GM12878 (cell line): Measurements from ENCODE around the gene CYP46A1. TPM values are rescaled to one million over a fixed set of nuclear protein-coding genes. Genes with fewer than 3 reads are reported as not detected.

ENCODE experiments used
- ATAC-seq: fragments of 200-7000 bp; cut with Tn5 transposase; 3 replicates; pipeline ENCODE4 v1.9.1; 2020; ENCODE audit warnings: mild to moderate bottlenecking, moderate library complexity
- BruUV-seq: library from RNA; stranded (reverse); fragments of 400-500 nt; replicated peaks from 2 replicates; lab custom pipeline; 2021; lab: Mats Ljungman, UMichigan
- CTCF ChIA-PET: fragments of 300-600 bp; sonication (Branson Sonifier 250); formaldehyde crosslinking; extraction: SDS; loops from one replicate; lab custom pipeline; 2021; ENCODE audit warnings: inconsistent platforms; lab: Yijun Ruan, JAX
- POLR2A ChIA-PET: fragments of 350-600 bp; formaldehyde crosslinking; extraction: SDS; loops from one replicate; lab custom pipeline; 2021; ENCODE audit warnings: inconsistent platforms; lab: Charles Lee
- RAD21 ChIA-PET: fragments of 300-600 bp; sonication (Branson Sonifier 250); formaldehyde crosslinking; loops from one replicate; lab custom pipeline; 2023; ENCODE audit warnings: antibody characterized with exemption; ENCODE audit not compliant: unreplicated experiment; lab: Charles Lee
- SMC1A ChIA-PET: fragments of 300-600 bp; sonication (Branson Sonifier 250); formaldehyde crosslinking; loops from one replicate; lab custom pipeline; 2023; ENCODE audit not compliant: unreplicated experiment, uncharacterized antibody; lab: Charles Lee
- DNase-seq: peaks from one replicate; pipeline ENCODE4 v3.0.0-alpha.2; 2011; ENCODE audit warnings: low read depth, low spot score
- FAIRE-seq: peaks from 3 replicates; lab custom pipeline; 2011; peaks lifted over from hg19 to GRCh38; lab: Jason Lieb, UNC
- H2AFZ ChIP-seq: 2 replicates; pipeline ENCODE4 v1.6.0; 2011; ENCODE audit warnings: low read depth, low read length, control low read depth; ENCODE audit not compliant: control insufficient read depth
- H3K27ac ChIP-seq: 2 replicates; pipeline ENCODE4 v1.5.1; 2011; ENCODE audit warnings: control low read depth; ENCODE audit not compliant: control insufficient read depth, insufficient read depth
- H3K27me3 ChIP-seq, 2 experiments: replicated peaks in 1 of 2; 2 replicates each; pipeline versions ENCODE4 v1.6.0 to v1.6.1; 2011; ENCODE audit warnings: low read length in 1 of 2; ENCODE audit not compliant: control insufficient read depth in 2 of 2, insufficient read depth in 2 of 2
- H3K36me3 ChIP-seq, 2 experiments: 2 replicates each; pipeline ENCODE4 v1.5.1; 2011; ENCODE audit warnings: low read length in 1 of 2; ENCODE audit not compliant: control insufficient read depth in 2 of 2, insufficient read depth in 2 of 2
- H3K4me1 ChIP-seq: 2 replicates; pipeline ENCODE4 v1.6.1; 2011; ENCODE audit warnings: mild to moderate bottlenecking, low read length, moderate library complexity, mixed read lengths; ENCODE audit not compliant: control insufficient read depth, insufficient read depth
- H3K4me2 ChIP-seq: 2 replicates; pipeline ENCODE4 v1.6.0; 2011; ENCODE audit warnings: control low read depth; ENCODE audit not compliant: control insufficient read depth, insufficient read depth
- H3K4me3 ChIP-seq: fragments of 200-600 bp; sonication (generic); 2 replicates; pipeline ENCODE4 v1.5.1; 2016
- H3K79me2 ChIP-seq: 2 replicates; pipeline ENCODE4 v1.6.0; 2011; ENCODE audit warnings: low read length; ENCODE audit not compliant: control insufficient read depth, insufficient read depth
- H3K9ac ChIP-seq: 2 replicates; pipeline ENCODE4 v1.8.0; 2011; ENCODE audit warnings: low read length, control low read depth, mixed read lengths; ENCODE audit not compliant: control insufficient read depth, insufficient read depth
- H3K9me3 ChIP-seq: replicated peaks from 3 replicates; pipeline ENCODE4 v1.5.1; 2011; ENCODE audit warnings: mild to moderate bottlenecking, low read length; ENCODE audit not compliant: control insufficient read depth, insufficient read depth
- H4K20me1 ChIP-seq: 2 replicates; pipeline ENCODE4 v1.6.0; 2011; ENCODE audit not compliant: control insufficient read depth, insufficient read depth
- BRCA1 ChIP-seq: IDR thresholded peaks from 2 replicates; pipeline ENCODE4 v1.6.1; 2011; ENCODE audit warnings: low read depth, low read length, improper control_type of control experiment
- CEBPZ ChIP-seq: fragments of 150-350 bp; IDR thresholded peaks from 2 replicates; pipeline ENCODE4 v1.6.1; 2016; ENCODE audit warnings: low read depth, low read length
- HDAC6 ChIP-seq: fragments of 200-600 bp; sonication (generic); IDR thresholded peaks from one replicate; pipeline ENCODE4 v1.8.0; 2017; ENCODE audit warnings: antibody characterized with exemption; ENCODE audit not compliant: unreplicated experiment
- HDGF ChIP-seq: fragments of 450-650 bp; IDR thresholded peaks from 2 replicates; pipeline ENCODE4 v1.6.1; 2016; ENCODE audit warnings: antibody characterized with exemption
- MTA3 ChIP-seq: IDR thresholded peaks from 2 replicates; pipeline ENCODE4 v1.6.1; 2012; ENCODE audit warnings: low read length, inconsistent platforms, borderline replicate concordance
- NFYA ChIP-seq: IDR thresholded peaks from 2 replicates; pipeline ENCODE4 v1.6.1; 2011; ENCODE audit warnings: low read depth, mild to moderate bottlenecking, low read length, improper control_type of control experiment, borderline replicate concordance
- SUPT20H ChIP-seq: IDR thresholded peaks from 2 replicates; pipeline ENCODE4 v1.6.1; 2011; ENCODE audit warnings: low read depth, mild to moderate bottlenecking, low read length, moderate library complexity, borderline replicate concordance; ENCODE audit not compliant: control insufficient read depth
- USF2 ChIP-seq: IDR thresholded peaks from 2 replicates; pipeline ENCODE4 v1.6.1; 2011; ENCODE audit warnings: low read depth, low read length, improper control_type of control experiment, borderline replicate concordance
- WGBS: methylation state at CpG from one replicate; pipeline ENCODE4 v1.1.6; 2016; ENCODE audit warnings: low lambda C conversion rate; ENCODE audit not compliant: insufficient replicate concordance, insufficient coverage; ENCODE audit errors: missing lambda C conversion rate; 5-methylcytosine and 5-hydroxymethylcytosine counted together
- in situ Hi-C: fragments of 300-500 bp; cut with MboI; formaldehyde crosslinking; loops from 9 replicates; pipeline ENCODE4 v1.14.3; 2018; ENCODE audit warnings: mixed read lengths
- intact Hi-C: fragments of 100-400 bp; cut with micrococcal nuclease; formaldehyde crosslinking; loops from one replicate; pipeline ENCODE4 v1.14.2; 2022; ENCODE audit not compliant: unreplicated experiment
- polyA plus RNA-seq, 11 experiments: library from polyadenylated mRNA; depleted of rRNA in 4 of 11; unstranded in 6 of 11; stranded (reverse) in 5 of 11; fragments of >200 nt; fragmentation: Nextera tagmentation in 4 of 11; fragmentation: Illumina TruSeq in 1 of 11; extraction: Ambion mirVana in 4 of 11; extraction: Trizol in 1 of 11; gene quantifications; 1 replicate in 1 of 11; 2 replicates in 10 of 11; pipeline versions ENCODE4 v1.2.1 to v1.2.3, GENCODE V29; 2011 to 2016; ENCODE audit warnings: inconsistent platforms in 2 of 11, missing spikeins in 2 of 11, low read depth in 1 of 11
- total RNA-seq, 4 experiments: library from RNA; depleted of rRNA in 3 of 4; stranded (reverse); fragments of >200 nt in 3 of 4; fragmentation: Illumina TruSeq in 1 of 4; extraction: Trizol in 1 of 4; gene quantifications; 2 replicates each; pipeline versions ENCODE4 v1.2.1 to v1.2.3, GENCODE V29; 2013 to 2021
- TF ChIP-seq, protein P1 (sequence below): fragments of 450-650 bp; IDR thresholded peaks from 2 replicates; pipeline ENCODE4 v1.6.1; 2016; ENCODE audit warnings: mild to moderate bottlenecking
- TF ChIP-seq, protein P2 (sequence below): fragments of 450-650 bp; IDR thresholded peaks from 2 replicates; pipeline ENCODE4 v1.6.1; 2017; ENCODE audit warnings: mild to moderate bottlenecking

The CYP46A1 gene
- total and polyA plus RNA-seq, 10 of the 15 experiments (the other 5 are each of a cell fraction or from before 2014, with no cell fraction given): 0.04 to 0.11 TPM; not detected in 8

DNA sequence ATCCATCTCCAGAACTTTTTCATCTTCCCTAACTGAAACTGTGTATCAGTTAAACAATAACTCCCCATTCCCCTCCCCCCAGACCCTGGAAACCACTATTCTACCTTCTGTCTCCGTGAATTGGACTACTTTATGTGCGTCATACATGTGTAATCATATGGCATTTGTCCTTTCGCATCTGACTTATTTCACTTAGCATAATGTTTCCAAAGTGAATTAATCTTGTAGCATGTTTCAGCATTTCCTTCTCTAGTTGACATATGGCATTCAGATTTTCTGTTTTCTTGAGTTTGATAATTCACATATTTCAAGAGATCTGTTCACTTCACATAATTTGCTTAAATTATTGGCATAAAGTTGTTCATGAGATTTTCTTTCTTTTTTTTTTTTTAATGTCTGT is 9.8 kb downstream of the CYP46A1 start:
- CTCF ChIA-PET: no interaction called here
- in situ Hi-C loops: no loop called here
- RAD21 ChIA-PET: interaction anchor here (0.7 kb wide), 1 partner anchor 927 kb away, joined by 3 read pairs; no protein-coding TSS in a partner anchor
- ATAC-seq: no peak
- no peak overlapping the region for H2AFZ ChIP-seq
- TF ChIP-seq BRCA1 (no peak), HDGF (no peak), CEBPZ (no peak), MTA3 (no peak), USF2 (no peak), HDAC6 (no peak), SUPT20H (no peak), NFYA (no peak)
- TF ChIP-seq, protein P1, sequence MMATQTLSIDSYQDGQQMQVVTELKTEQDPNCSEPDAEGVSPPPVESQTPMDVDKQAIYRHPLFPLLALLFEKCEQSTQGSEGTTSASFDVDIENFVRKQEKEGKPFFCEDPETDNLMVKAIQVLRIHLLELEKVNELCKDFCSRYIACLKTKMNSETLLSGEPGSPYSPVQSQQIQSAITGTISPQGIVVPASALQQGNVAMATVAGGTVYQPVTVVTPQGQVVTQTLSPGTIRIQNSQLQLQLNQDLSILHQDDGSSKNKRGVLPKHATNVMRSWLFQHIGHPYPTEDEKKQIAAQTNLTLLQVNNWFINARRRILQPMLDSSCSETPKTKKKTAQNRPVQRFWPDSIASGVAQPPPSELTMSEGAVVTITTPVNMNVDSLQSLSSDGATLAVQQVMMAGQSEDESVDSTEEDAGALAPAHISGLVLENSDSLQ: no peak
- TF ChIP-seq, protein P2, sequence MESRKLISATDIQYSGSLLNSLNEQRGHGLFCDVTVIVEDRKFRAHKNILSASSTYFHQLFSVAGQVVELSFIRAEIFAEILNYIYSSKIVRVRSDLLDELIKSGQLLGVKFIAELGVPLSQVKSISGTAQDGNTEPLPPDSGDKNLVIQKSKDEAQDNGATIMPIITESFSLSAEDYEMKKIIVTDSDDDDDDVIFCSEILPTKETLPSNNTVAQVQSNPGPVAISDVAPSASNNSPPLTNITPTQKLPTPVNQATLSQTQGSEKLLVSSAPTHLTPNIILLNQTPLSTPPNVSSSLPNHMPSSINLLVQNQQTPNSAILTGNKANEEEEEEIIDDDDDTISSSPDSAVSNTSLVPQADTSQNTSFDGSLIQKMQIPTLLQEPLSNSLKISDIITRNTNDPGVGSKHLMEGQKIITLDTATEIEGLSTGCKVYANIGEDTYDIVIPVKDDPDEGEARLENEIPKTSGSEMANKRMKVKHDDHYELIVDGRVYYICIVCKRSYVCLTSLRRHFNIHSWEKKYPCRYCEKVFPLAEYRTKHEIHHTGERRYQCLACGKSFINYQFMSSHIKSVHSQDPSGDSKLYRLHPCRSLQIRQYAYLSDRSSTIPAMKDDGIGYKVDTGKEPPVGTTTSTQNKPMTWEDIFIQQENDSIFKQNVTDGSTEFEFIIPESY: no peak
- TF ChIP-seq, all 136 proteins: peak for 0
- no peaks in the 10 kb centered on the region for H3K79me2 ChIP-seq
- FAIRE-seq (no peak), DNase-seq (no peak)
- H3K4me2 ChIP-seq: no peak overlapping the region
- intact Hi-C loops: no loop called here
- no peaks in the 10 kb centered on the region for H3K9me3 ChIP-seq
- H3K4me3 ChIP-seq: no peak overlapping the region
- H3K36me3 ChIP-seq: no peaks in the 10 kb centered on the region
- no peak overlapping the region for H3K27ac ChIP-seq
- ChIA-PET POLR2A (no interaction called here), SMC1A (no interaction called here)
- no peaks in the 10 kb centered on the region for H4K20me1 ChIP-seq
- WGBS: 59% methylated on average over 3 of the region's 3 CpGs
- no peak overlapping the region for H3K9ac ChIP-seq
- BruUV-seq: no TSS peak
- no peaks in the 10 kb centered on the region for H3K4me1 ChIP-seq
- no peaks in the 10 kb centered on the region; a peak in 3 of 4 replicates for H3K27me3 ChIP-seq
